Caco-2 (cell line): ENCODE data around the gene TSHZ2. TPM values are rescaled to one million over a fixed set of nuclear protein-coding genes. Genes with fewer than 3 reads are reported as not detected.

Experiments used
- BruUV-seq: library from RNA; stranded (reverse); fragments of 400-500 nt; replicated peaks from 2 replicates; lab custom pipeline; 2021; lab: Mats Ljungman, UMichigan
- CTCF ChIA-PET: fragments of 300-600 bp; sonication (Branson Sonifier 250); formaldehyde crosslinking; loops from one replicate; lab custom pipeline; 2022; ENCODE audit warnings: antibody characterized with exemption; lab: Charles Lee
- POLR2A ChIA-PET: fragments of 300-600 bp; sonication (Branson Sonifier 250); formaldehyde crosslinking; loops from one replicate; lab custom pipeline; 2022; ENCODE audit warnings: antibody characterized with exemption; lab: Charles Lee
- DNase-seq, 2 experiments: peaks; one replicate each; pipeline versions ENCODE4 v3.0.0 to v3.0.0-alpha.2; 2020 to 2022
- H3K27me3 ChIP-seq: replicated peaks from 2 replicates; pipeline ENCODE4 v1.6.0; 2011; ENCODE audit warnings: low read length; ENCODE audit not compliant: control insufficient read depth, insufficient read depth
- H3K36me3 ChIP-seq: 2 replicates; pipeline ENCODE4 v1.5.1; 2011; ENCODE audit warnings: low read length; ENCODE audit not compliant: control insufficient read depth, insufficient read depth
- H3K4me1 ChIP-seq: fragments of 250-450 bp; sonication (Bioruptor Pico); 2 replicates; pipeline ENCODE4 v1.5.1; 2020; ENCODE audit warnings: mild to moderate bottlenecking
- H3K4me3 ChIP-seq: 2 replicates; pipeline ENCODE4 v1.5.1; 2011; ENCODE audit warnings: low read depth, mild to moderate bottlenecking, control low read depth, low read length
- H3K9me3 ChIP-seq: fragments of 250-450 bp; sonication (Bioruptor Pico); 2 replicates; pipeline ENCODE4 v1.5.1; 2020; ENCODE audit warnings: mild to moderate bottlenecking, moderate library complexity
- H3K27ac Mint-ChIP-seq: one replicate; pipeline ENCODE4 v1.8.0; 2022; ENCODE audit warnings: mixed read lengths; ENCODE audit not compliant: unreplicated experiment
- H3K27me3 Mint-ChIP-seq: one replicate; pipeline ENCODE4 v1.8.0; 2022; ENCODE audit warnings: mixed read lengths; ENCODE audit not compliant: insufficient read depth, unreplicated experiment
- H3K36me3 Mint-ChIP-seq: one replicate; pipeline ENCODE4 v1.8.0; 2022; ENCODE audit warnings: mild to moderate bottlenecking, mixed read lengths; ENCODE audit not compliant: insufficient read depth, unreplicated experiment
- H3K4me1 Mint-ChIP-seq: one replicate; pipeline ENCODE4 v1.8.0; 2022; ENCODE audit warnings: low read depth, mixed read lengths; ENCODE audit not compliant: unreplicated experiment
- H3K4me3 Mint-ChIP-seq: one replicate; pipeline ENCODE4 v1.8.0; 2022; ENCODE audit warnings: mild to moderate bottlenecking, moderate library complexity, mixed read lengths; ENCODE audit not compliant: unreplicated experiment
- H3K9me3 Mint-ChIP-seq: one replicate; pipeline ENCODE4 v1.8.0; 2022; ENCODE audit warnings: mixed read lengths; ENCODE audit not compliant: unreplicated experiment
- intact Hi-C: fragments of 100-400 bp; cut with micrococcal nuclease; formaldehyde crosslinking; loops from one replicate; pipeline ENCODE4 v1.10.0; 2022; ENCODE audit not compliant: unreplicated experiment
- total RNA-seq: library from RNA; stranded (reverse); gene quantifications from 2 replicates; pipeline ENCODE4 v1.2.3, GENCODE V29; 2022
- TF ChIP-seq, protein P1 (sequence below), 2 experiments: fragments of 200-600 bp in 1 of 2; IDR thresholded peaks; 1 replicate in 1 of 2; 2 replicates in 1 of 2; pipeline versions ENCODE4 v1.5.1 to v1.8.0; 2011 to 2022; ENCODE audit warnings: antibody characterized with exemption in 1 of 2, control low read depth in 1 of 2, inconsistent platforms in 1 of 2, low read depth in 1 of 2, low read length in 1 of 2, mild to moderate bottlenecking in 1 of 2, moderate library complexity in 1 of 2; ENCODE audit not compliant: insufficient read depth in 1 of 2, severe bottlenecking in 1 of 2, unreplicated experiment in 1 of 2

The TSHZ2 gene
- total RNA-seq, 1 experiment from 2014 or later = 0.07 TPM

GRCh38 chr20:52962183-52962582, 10.0 kb upstream of the TSHZ2 start:
- ChIA-PET CTCF (no interaction called here), POLR2A (no interaction called here)
- Histone ChIP-seq H3K4me3 (no peak overlapping the region), H3K27me3 (no peaks in the 10 kb centered on the region), H3K9me3 (no peaks in the 10 kb centered on the region), H3K4me1 (no peaks in the 10 kb centered on the region), H3K36me3 (no peaks in the 10 kb centered on the region)
- Mint-ChIP-seq H3K4me1 (no peaks in the 10 kb centered on the region), H3K27ac (no peak overlapping the region), H3K9me3 (no peaks in the 10 kb centered on the region), H3K4me3 (no peak overlapping the region), H3K27me3 (peaks cover 13% of the 10 kb centered on the region), H3K36me3 (no peaks in the 10 kb centered on the region)
- no TSS peak for BruUV-seq
- intact Hi-C loops = no loop called here
- no peak for DNase-seq
- TF ChIP-seq, protein P1, sequence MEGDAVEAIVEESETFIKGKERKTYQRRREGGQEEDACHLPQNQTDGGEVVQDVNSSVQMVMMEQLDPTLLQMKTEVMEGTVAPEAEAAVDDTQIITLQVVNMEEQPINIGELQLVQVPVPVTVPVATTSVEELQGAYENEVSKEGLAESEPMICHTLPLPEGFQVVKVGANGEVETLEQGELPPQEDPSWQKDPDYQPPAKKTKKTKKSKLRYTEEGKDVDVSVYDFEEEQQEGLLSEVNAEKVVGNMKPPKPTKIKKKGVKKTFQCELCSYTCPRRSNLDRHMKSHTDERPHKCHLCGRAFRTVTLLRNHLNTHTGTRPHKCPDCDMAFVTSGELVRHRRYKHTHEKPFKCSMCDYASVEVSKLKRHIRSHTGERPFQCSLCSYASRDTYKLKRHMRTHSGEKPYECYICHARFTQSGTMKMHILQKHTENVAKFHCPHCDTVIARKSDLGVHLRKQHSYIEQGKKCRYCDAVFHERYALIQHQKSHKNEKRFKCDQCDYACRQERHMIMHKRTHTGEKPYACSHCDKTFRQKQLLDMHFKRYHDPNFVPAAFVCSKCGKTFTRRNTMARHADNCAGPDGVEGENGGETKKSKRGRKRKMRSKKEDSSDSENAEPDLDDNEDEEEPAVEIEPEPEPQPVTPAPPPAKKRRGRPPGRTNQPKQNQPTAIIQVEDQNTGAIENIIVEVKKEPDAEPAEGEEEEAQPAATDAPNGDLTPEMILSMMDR (IDR thresholded peaks at IDR 0.05; ENCODE audit: insufficient read depth in 1 of 2, low read depth in 1 of 2, low read length in 1 of 2, severe bottlenecking in 1 of 2, unreplicated experiment in 1 of 2) = no peak

GRCh38 chr20:52963131-52963530, 9.0 kb upstream of the TSHZ2 start:
- Histone ChIP-seq H3K9me3 (no peaks in the 10 kb centered on the region), H3K4me3 (no peak overlapping the region), H3K27me3 (no peaks in the 10 kb centered on the region), H3K36me3 (no peaks in the 10 kb centered on the region), H3K4me1 (no peaks in the 10 kb centered on the region)
- H3K36me3 Mint-ChIP-seq = no peaks in the 10 kb centered on the region
- no peaks in the 10 kb centered on the region for H3K9me3 Mint-ChIP-seq
- ChIA-PET CTCF (no interaction called here), POLR2A (no interaction called here)
- H3K4me3 Mint-ChIP-seq = no peak overlapping the region
- BruUV-seq = no TSS peak
- peaks cover 13% of the 10 kb centered on the region for H3K27me3 Mint-ChIP-seq
- intact Hi-C loops = no loop called here
- no peak for DNase-seq
- TF ChIP-seq, protein P1 (IDR thresholded peaks at IDR 0.05; ENCODE audit: insufficient read depth in 1 of 2, low read depth in 1 of 2, low read length in 1 of 2, severe bottlenecking in 1 of 2, unreplicated experiment in 1 of 2) = no peak
- no peaks in the 10 kb centered on the region for H3K4me1 Mint-ChIP-seq
- no peak overlapping the region for H3K27ac Mint-ChIP-seq

- DNase-seq = no peak
- POLR2A ChIA-PET = no interaction called here
- H3K27me3 Mint-ChIP-seq = peaks cover 13% of the 10 kb centered on the region
- CTCF ChIA-PET = no interaction called here
- BruUV-seq = no TSS peak
- intact Hi-C loops = no loop called here
- Histone ChIP-seq H3K4me3 (no peak overlapping the region), H3K4me1 (no peaks in the 10 kb centered on the region), H3K36me3 (no peaks in the 10 kb centered on the region), H3K9me3 (no peaks in the 10 kb centered on the region), H3K27me3 (no peaks in the 10 kb centered on the region)
- no peaks in the 10 kb centered on the region for H3K9me3 Mint-ChIP-seq
- H3K4me3 Mint-ChIP-seq = no peak overlapping the region
- no peaks in the 10 kb centered on the region for H3K36me3 Mint-ChIP-seq
- no peak overlapping the region for H3K27ac Mint-ChIP-seq
- H3K4me1 Mint-ChIP-seq = no peaks in the 10 kb centered on the region
- TF ChIP-seq, protein P1 (IDR thresholded peaks at IDR 0.05; ENCODE audit: insufficient read depth in 1 of 2, low read depth in 1 of 2, low read length in 1 of 2, severe bottlenecking in 1 of 2, unreplicated experiment in 1 of 2) = no peak
These were observed 8.0 kb upstream of the TSHZ2 start for GRCh38 chr20:52964131-52964530.
